Endothelial cell of umbilical vein (primary cell): ENCODE data around the gene CD68. TPM values are rescaled to one million over a fixed set of nuclear protein-coding genes. Genes with fewer than 3 reads are reported as not detected.
"Not testable (repeated sequence)": the region's sequence is repeated elsewhere in the genome, so short reads cannot be mapped to it uniquely, and the experiment has no call there.

Experiments
- BruUV-seq: library from RNA; stranded (reverse); fragments of 400-500 nt; replicated peaks from 2 replicates; lab custom pipeline; 2021; lab: Mats Ljungman, UMichigan
- CTCF ChIA-PET: fragments of 300-600, 350-600 bp; sonication (Branson Sonifier 250); formaldehyde crosslinking; loops from one replicate; lab custom pipeline; 2021; ENCODE audit warnings: antibody characterized with exemption, inconsistent platforms; lab: Charles Lee
- POLR2A ChIA-PET: fragments of 300-600, 350-600 bp; sonication (Branson Sonifier 250); formaldehyde crosslinking; loops from one replicate; lab custom pipeline; 2021; ENCODE audit warnings: antibody characterized with exemption, inconsistent platforms; lab: Charles Lee
- DNase-seq: peaks from one replicate; pipeline ENCODE4 v3.0.0-alpha.2; 2011; ENCODE audit warnings: low read depth, low spot score
- FAIRE-seq: peaks from 2 replicates; lab custom pipeline; 2011; peaks lifted over from hg19 to GRCh38; lab: Jason Lieb, UNC
- H2AFZ ChIP-seq: 2 replicates; pipeline ENCODE4 v1.6.0; 2012; ENCODE audit warnings: low read depth, low read length, control low read depth, inconsistent platforms
- H3K27ac ChIP-seq: 2 replicates; pipeline ENCODE4 v1.5.1; 2011; ENCODE audit warnings: low read depth, mild to moderate bottlenecking, control low read depth, low read length, moderate library complexity; ENCODE audit not compliant: insufficient read depth
- H3K27me3 ChIP-seq, 2 experiments: 2 replicates each; pipeline versions ENCODE4 v1.6.0 to v1.6.1; 2011; ENCODE audit warnings: low read length in 2 of 2, mixed read lengths in 1 of 2; ENCODE audit not compliant: control insufficient read depth in 2 of 2, insufficient read depth in 2 of 2
- H3K36me3 ChIP-seq, 2 experiments: 2 replicates in 1 of 2; 3 replicates in 1 of 2; pipeline ENCODE4 v1.5.1; 2011; ENCODE audit warnings: low read length in 2 of 2, mild to moderate bottlenecking in 1 of 2, moderate library complexity in 1 of 2; ENCODE audit not compliant: control insufficient read depth in 2 of 2, insufficient read depth in 2 of 2; ENCODE audit errors: extremely low read depth in 1 of 2
- H3K4me1 ChIP-seq: 3 replicates; pipeline ENCODE4 v1.5.1; 2011; ENCODE audit warnings: mild to moderate bottlenecking, low read length; ENCODE audit not compliant: control insufficient read depth, insufficient read depth; ENCODE audit errors: extremely low read depth
- H3K4me2 ChIP-seq: 2 replicates; pipeline ENCODE4 v1.6.1; 2011; ENCODE audit warnings: low read length, control low read depth, mixed read lengths; ENCODE audit not compliant: insufficient read depth
- H3K4me3 ChIP-seq, 3 experiments: fragments of 200-600 bp in 1 of 3; sonication (generic), shearing (Covaris generic) in 1 of 3; replicated peaks in 1 of 3; 2 replicates each; pipeline ENCODE4 v1.5.1; 2011 to 2016; ENCODE audit warnings: control low read depth in 3 of 3, low read length in 3 of 3, mild to moderate bottlenecking in 2 of 3, inconsistent platforms in 1 of 3, low read depth in 1 of 3, moderate library complexity in 1 of 3; ENCODE audit not compliant: insufficient read depth in 1 of 3
- H3K79me2 ChIP-seq: 2 replicates; pipeline ENCODE4 v1.6.0; 2012; ENCODE audit warnings: low read length, inconsistent platforms; ENCODE audit not compliant: control insufficient read depth, insufficient read depth
- H3K9ac ChIP-seq: replicated peaks from 2 replicates; pipeline ENCODE3; 2011; ENCODE audit warnings: low read length, control low read depth; ENCODE audit not compliant: insufficient read depth; ENCODE audit errors: extremely low read depth
- H3K9me1 ChIP-seq: replicated peaks from 3 replicates; pipeline ENCODE4 v1.6.0; 2011; ENCODE audit warnings: mild to moderate bottlenecking, low read length; ENCODE audit not compliant: control insufficient read depth, insufficient read depth; ENCODE audit errors: extremely low read depth
- H3K9me3 ChIP-seq: replicated peaks from 2 replicates; pipeline ENCODE4 v1.5.1; 2012; ENCODE audit warnings: low read length, inconsistent platforms; ENCODE audit not compliant: control insufficient read depth, insufficient read depth
- H4K20me1 ChIP-seq: replicated peaks from 2 replicates; pipeline ENCODE3; 2011; ENCODE audit warnings: mild to moderate bottlenecking, low read length; ENCODE audit not compliant: control insufficient read depth, insufficient read depth; ENCODE audit errors: extremely low read depth
- CTCF ChIP-seq, 2 donors: IDR thresholded peaks; 1 replicate in 1 of 2; 2 replicates in 1 of 2; pipeline ENCODE4 v1.5.1; 2011; ENCODE audit warnings: low read length in 2 of 2, mild to moderate bottlenecking in 2 of 2, moderate library complexity in 2 of 2, control low read depth in 1 of 2, inconsistent platforms in 1 of 2, low read depth in 1 of 2; ENCODE audit not compliant: insufficient read depth in 1 of 2; ENCODE audit errors: extremely low read depth in 1 of 2
- JUN ChIP-seq: IDR thresholded peaks from 2 replicates; pipeline ENCODE4 v1.6.1; 2011; ENCODE audit warnings: borderline replicate concordance, low read depth; ENCODE audit not compliant: insufficient read length, insufficient read depth
- MAX ChIP-seq: IDR thresholded peaks from 2 replicates; pipeline ENCODE4 v1.6.1; 2011; ENCODE audit not compliant: insufficient read depth, insufficient read length
- POLR2AphosphoS5 ChIP-seq: IDR thresholded peaks from 2 replicates; pipeline ENCODE4 v1.6.1; 2012; ENCODE audit warnings: low read depth, mild to moderate bottlenecking, control low read depth, low read length, moderate library complexity; ENCODE audit not compliant: insufficient read depth
- dilution Hi-C: fragments of 300-500 bp; cut with MboI; formaldehyde crosslinking; loops from one replicate; pipeline ENCODE4 v1.15.0; 2019; ENCODE audit warnings: low sequenced_read_pairs; ENCODE audit not compliant: extremely low pct_ligation_motif_present
- intact Hi-C: fragments of 100-400 bp; cut with micrococcal nuclease; formaldehyde crosslinking; loops from one replicate; pipeline ENCODE4 v1.10.0; 2022
- polyA plus RNA-seq, 4 experiments: library from polyadenylated mRNA; depleted of rRNA in 3 of 4; stranded (reverse) in 3 of 4; unstranded in 1 of 4; fragments of >200 nt; gene quantifications; 2 replicates each; pipeline versions ENCODE4 v1.2.1 to v1.2.3, GENCODE V29; 2011 to 2012; ENCODE audit warnings: missing spikeins in 1 of 4
- total RNA-seq: library from RNA; stranded (reverse); gene quantifications from 2 replicates; pipeline ENCODE4 v1.2.3, GENCODE V29; 2021

CD68 gene
- total and polyA plus RNA-seq, 2 donors (not counting 3 experiments of a cell fraction or from before 2014, with no cell fraction given): 2.9 to 30.8 TPM

GRCh38 chr17:7620835-7621234 is 41.4 kb downstream of the CD68 start:
- Histone ChIP-seq H3K9me1 (no peaks in the 10 kb centered on the region), H3K27me3 (no peaks in the 10 kb centered on the region), H3K79me2 (no peaks in the 10 kb centered on the region), H3K4me2 (no peak overlapping the region), H3K36me3 (no peaks in the 10 kb centered on the region), H3K27ac (no peak overlapping the region), H3K9ac (no peak overlapping the region), H4K20me1 (no peaks in the 10 kb centered on the region), H3K9me3 (no peaks in the 10 kb centered on the region), H2AFZ (no peak overlapping the region), H3K4me1 (no peaks in the 10 kb centered on the region), H3K4me3 (no peak overlapping the region)
- no peak for DNase-seq
- BruUV-seq: no TSS peak
- POLR2A ChIA-PET: no interaction called here
- TF ChIP-seq POLR2AphosphoS5 (no peak), MAX (no peak)
- CTCF ChIA-PET: no interaction called here
- intact Hi-C loops: no loop called here
- dilution Hi-C loops: no loop called here
- no peak for FAIRE-seq

GRCh38 chr17:7623661-7624060 is 44.2 kb downstream of the CD68 start:
- no peak overlapping the region for H3K4me2 ChIP-seq
- H3K4me1 ChIP-seq: no peaks in the 10 kb centered on the region
- CTCF ChIA-PET: interaction anchor here (1.1 kb wide), 1 partner anchor 64 kb away, joined by 4 read pairs; the partner anchor contains the start of gene TP53
- TF ChIP-seq CTCF (IDR thresholded peaks at IDR 0.05; ENCODE audit: extremely low read depth in 1 of 2, insufficient read depth in 1 of 2, low read depth in 1 of 2, low read length in 2 of 2) (no peak), JUN (no peak)
- no peaks in the 10 kb centered on the region for H3K79me2 ChIP-seq
- intact Hi-C loops: no loop called here
- no peaks in the 10 kb centered on the region for H3K9me1 ChIP-seq
- H3K9me3 ChIP-seq: no peaks in the 10 kb centered on the region
- no peak overlapping the region for H3K9ac ChIP-seq
- H3K27me3 ChIP-seq: no peaks in the 10 kb centered on the region
- POLR2A ChIA-PET: no interaction called here
- no TSS peak for BruUV-seq
- H3K36me3 ChIP-seq: peaks cover 0 to 2% of the 10 kb centered on the region in 2 experiments
- no peak overlapping the region for H3K4me3 ChIP-seq
- dilution Hi-C loops: no loop called here
- no peak for FAIRE-seq
- DNase-seq: no peak
- no peak overlapping the region for H3K27ac ChIP-seq
- H2AFZ ChIP-seq: no peak overlapping the region
- no peaks in the 10 kb centered on the region for H4K20me1 ChIP-seq

GRCh38 chr17:7625749-7626148 is 46.3 kb downstream of the CD68 start:
- H3K4me2 ChIP-seq, POLR2A ChIA-PET, FAIRE-seq, H3K4me1 ChIP-seq, intact Hi-C loops, H4K20me1 ChIP-seq, H3K4me3 ChIP-seq, H3K27me3 ChIP-seq, H3K9ac ChIP-seq, H3K9me1 ChIP-seq, H3K27ac ChIP-seq, H3K36me3 ChIP-seq, DNase-seq, H2AFZ ChIP-seq, BruUV-seq, H3K79me2 ChIP-seq, dilution Hi-C loops, H3K9me3 ChIP-seq: not testable (repeated sequence)
- CTCF ChIA-PET: interaction anchor here (1.4 kb wide), 1 partner anchor 62 kb away, joined by 3 read pairs; the partner anchor contains the start of gene TP53
